Measurements from ENCODE around the gene PAK1IP1.

DNA sequence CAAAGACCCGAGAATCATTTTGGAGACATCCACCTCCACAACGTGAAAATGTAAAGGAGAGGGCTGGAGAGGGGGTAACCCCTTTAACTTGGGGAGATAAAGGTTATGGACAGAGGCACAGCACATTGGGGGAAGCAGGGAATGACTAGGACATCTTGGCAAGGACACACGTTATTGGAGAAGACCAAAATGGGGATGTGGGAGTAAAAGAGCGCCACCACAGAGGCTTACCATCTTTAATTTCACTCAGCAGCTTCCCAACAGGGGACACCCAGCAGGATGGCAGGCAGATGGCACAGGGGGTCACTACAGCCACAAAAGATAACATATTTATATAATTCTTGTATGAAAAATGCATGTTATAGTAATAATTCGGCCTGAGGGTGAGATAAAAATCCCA lies 10.2 kb upstream of the PAK1IP1 start:
- TF ChIP-seq, protein P1, sequence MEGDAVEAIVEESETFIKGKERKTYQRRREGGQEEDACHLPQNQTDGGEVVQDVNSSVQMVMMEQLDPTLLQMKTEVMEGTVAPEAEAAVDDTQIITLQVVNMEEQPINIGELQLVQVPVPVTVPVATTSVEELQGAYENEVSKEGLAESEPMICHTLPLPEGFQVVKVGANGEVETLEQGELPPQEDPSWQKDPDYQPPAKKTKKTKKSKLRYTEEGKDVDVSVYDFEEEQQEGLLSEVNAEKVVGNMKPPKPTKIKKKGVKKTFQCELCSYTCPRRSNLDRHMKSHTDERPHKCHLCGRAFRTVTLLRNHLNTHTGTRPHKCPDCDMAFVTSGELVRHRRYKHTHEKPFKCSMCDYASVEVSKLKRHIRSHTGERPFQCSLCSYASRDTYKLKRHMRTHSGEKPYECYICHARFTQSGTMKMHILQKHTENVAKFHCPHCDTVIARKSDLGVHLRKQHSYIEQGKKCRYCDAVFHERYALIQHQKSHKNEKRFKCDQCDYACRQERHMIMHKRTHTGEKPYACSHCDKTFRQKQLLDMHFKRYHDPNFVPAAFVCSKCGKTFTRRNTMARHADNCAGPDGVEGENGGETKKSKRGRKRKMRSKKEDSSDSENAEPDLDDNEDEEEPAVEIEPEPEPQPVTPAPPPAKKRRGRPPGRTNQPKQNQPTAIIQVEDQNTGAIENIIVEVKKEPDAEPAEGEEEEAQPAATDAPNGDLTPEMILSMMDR (IDR thresholded peaks at IDR 0.05) = no peak
- TF ChIP-seq POLR2A (IDR thresholded peaks at IDR 0.05) = no peak

Measured in adrenal gland (tissue), 5 donors.